ENCODE results near the gene MTHFD1.

The MTHFD1 gene

DNA sequence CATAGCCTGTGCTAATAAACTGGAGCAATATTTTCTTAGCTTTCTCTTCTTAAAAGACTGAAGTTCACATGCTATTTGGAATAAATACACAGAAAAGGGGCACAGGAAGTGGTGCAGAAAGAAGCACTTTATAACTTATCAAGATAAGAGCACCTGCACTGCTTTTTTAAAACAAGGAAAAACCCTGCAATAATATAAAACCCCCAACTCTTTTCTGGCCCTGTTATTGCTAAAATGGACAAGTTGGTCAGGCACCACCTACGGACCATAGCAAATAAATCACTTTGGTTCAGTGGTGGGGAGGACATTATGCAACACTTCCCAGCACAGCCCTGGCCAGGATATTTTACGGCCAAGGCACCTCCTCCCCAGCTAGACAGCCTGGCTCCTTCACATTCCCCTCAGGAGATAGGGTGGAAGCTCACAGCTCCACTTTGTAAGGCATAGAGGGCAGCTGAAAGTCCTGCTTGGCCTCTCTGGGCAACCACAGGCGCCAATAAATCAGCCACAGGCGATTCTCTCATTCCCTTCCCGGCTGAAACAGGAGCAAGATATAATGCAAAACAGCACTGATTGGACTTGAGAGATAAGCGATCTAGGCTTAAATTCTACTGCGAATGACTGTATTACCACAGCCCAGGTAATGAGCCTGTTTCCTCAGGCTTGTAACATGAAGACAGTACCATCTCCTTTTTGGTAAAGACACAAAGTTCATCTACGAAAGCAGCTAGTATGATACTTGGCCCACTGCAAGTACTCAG, 113.4 kb downstream of the MTHFD1 start:
- DNase-seq = no peak

DNA sequence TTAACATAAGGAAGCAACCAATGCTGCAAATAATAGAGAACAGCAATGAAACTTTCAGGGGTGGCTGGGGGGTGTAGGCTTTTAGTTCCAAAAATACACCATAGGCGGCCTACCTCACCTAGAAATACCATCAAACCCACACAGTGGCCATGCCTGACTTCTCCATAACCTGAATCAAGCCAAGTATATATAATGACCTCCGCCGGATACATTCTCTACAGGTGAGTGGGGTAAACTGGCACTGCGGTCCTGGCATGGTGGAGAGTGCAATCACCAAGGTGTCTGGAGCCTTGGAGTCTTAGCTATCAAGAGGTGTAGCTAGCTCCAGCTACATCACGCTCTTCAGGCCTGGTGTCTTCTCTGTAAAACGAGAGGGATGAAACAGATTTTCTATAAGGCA, 114.3 kb downstream of the MTHFD1 start:
- peak; percentile 5 for DNase-seq

DNA sequence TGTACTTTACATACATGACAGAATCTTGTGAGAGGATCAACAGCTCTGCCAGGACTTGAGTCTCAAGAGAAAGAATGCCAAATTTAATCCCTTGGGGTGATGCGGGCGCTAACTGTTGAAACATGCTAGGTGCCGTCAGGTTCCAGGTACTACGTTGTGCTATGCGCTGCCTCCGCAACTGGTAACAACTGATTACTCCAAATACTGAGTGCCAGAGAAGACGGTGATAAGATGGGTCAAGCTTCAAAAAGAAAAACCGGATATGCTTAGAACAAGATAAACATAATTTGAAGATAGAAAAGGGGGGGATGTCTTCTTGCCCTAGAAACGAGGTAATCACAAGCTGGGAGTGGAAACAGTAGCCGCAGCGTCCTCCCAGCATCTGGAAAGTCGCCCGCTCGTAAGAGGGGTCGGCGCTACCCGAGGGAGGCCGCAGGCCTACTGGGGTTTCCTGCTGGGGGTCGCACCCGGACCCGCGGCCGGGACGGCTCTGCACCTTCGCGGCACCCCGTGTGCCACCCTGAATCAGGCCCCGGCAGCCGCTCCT, 114.8 kb downstream of the MTHFD1 start:
- DNase-seq = peak; percentile 6

DNA sequence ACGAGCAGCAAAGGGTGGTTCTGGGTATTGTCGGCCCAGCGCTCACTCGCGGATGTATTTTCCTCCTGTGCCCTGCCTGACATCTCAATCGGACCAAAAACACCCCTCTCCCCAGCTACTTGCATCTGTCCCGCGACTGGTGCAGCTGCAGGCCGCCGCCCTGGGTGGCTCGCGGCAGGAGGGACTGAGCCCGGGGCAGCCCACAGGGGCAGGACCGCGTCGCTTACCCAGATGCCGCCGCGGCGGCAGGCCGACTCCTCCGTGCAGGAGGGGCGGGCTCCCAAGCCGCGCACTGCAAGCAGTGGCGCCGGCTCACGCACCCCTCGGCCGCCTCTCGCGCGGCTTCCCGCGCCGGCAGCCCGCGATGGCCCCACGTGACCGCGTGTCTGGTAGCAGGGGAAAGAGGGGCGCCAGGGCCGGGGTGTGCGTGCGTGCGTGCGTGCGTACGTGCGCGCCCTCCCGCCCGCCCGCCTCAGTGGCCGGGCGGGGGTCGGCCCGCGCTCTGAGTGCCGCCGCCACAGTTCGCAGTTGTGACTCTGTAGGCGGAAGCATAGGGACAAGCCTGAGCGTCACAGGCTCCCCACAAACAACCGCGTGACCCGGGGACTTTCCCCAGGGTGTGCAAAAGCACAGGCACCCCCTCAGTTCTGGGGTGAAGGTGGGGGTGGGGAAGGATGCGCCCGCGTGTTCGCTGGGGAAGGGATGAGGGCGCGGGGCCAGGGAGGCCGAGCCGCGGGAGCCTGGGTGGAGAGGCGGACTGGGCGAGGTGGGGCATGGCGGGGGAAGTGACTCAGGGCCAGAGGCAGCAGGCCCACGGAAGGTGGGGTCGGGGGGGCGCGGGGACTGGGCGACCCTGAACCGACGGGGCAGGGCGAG, 115.5 kb downstream of the MTHFD1 start, which contains the start of gene ZBTB25:
TSS of gene ZBTB25 (minus strand) at position 405 of the 876 bp plus-strand sequence. CDS start 13,305 bp downstream, outside the sequence.
- DNase-seq = peak; percentile 98

DNA sequence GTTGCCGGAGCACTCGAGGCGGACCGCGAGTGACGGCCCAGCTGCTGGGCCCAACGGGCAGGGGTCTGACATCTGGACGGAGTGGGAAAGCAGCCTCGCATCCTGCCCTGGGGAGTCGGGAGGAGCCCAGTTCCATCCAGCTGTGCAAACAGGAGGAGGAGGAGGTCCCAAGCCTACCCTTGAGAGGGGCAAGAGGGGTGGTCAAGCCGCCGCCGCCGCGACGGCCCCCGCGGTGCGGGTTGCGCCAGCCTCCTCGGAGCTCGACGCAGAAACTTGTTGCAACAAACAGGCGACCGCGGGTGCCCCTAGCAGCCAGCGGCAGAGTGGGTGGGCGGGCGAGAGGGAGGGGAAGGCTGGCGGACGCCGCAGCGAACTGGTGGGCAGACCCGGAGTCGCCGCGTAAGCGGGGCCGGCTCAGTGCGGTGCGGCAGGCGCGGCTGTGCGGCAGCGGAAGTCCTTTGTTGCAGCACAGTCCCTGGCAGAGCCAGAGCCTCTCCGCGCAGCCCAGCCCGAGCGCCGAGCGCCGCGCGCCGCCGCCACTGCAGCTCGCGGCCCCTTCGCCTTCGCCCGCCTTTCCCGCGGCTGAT, 116.2 kb downstream of the MTHFD1 start, which contains the start of gene ZBTB1:
TSS of gene ZBTB1 (plus strand) at position 461 of the 587 bp plus-strand sequence. CDS start 16,735 bp downstream, outside the sequence.
- peak; percentile 77 for DNase-seq

DNA sequence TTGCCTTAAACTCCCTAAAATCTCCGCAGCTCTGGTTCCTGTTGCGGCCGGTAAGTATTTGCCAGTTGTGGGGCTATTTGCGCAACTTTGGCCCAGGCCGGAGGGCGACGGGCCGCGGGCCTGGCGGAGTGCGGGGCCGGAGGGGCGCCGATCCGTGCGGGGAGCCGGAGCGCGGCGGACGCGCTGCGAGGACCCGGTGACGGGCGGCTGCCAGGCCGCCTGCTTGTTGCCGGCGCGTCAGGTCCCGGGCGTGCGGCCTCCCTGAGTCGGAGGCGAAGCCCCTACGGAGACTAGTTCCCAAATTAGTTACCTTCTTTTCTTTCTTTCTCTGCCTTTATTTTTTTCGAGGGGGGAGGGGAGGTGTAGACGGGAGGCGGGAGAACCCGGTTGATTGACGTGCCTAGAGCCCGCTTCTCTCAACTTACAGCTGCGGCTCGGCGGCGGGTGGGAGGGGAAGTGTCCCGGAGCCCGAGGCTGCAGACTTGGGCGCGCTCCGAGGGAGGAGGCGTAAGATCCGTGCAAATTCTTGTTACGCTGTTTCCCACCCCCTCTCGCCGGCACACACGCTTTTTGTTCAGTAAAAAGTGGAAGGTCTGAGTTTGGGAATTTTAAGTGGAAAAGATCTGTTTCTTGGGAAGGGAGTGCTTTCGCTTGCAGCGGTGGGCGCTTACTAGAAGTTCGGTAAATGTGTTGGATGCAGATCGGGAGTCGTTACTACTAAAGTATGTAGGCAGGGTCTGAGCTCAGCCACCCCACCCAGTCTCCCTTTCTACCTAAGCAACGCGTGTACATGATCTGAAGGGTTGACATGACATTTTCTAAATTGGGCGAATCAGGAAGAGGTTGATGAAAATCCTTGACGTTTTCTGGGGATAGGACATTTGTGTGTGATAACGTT, 117.0 kb downstream of the MTHFD1 start:
- DNase-seq = peak; percentile 77

DNA sequence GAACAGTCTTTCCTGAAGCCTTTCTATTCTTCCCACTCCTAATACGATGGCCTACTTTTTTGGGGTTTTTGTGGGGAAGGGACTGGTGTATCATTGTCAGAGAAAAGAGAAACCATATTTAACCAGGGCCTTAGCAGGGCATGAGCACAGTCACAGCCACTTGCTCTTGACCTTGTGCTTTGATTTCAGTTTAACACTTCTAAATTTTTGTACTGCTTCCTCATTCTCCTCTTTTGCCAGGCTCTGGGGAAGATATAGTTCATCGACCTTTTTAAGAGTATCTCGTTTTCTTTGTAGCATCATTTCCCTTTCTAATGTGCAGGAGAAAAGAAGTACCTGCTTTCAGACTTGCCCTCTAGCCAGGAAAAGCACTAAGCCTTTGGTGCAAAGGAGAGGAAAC, 118.6 kb downstream of the MTHFD1 start:
- DNase-seq = no peak

DNA sequence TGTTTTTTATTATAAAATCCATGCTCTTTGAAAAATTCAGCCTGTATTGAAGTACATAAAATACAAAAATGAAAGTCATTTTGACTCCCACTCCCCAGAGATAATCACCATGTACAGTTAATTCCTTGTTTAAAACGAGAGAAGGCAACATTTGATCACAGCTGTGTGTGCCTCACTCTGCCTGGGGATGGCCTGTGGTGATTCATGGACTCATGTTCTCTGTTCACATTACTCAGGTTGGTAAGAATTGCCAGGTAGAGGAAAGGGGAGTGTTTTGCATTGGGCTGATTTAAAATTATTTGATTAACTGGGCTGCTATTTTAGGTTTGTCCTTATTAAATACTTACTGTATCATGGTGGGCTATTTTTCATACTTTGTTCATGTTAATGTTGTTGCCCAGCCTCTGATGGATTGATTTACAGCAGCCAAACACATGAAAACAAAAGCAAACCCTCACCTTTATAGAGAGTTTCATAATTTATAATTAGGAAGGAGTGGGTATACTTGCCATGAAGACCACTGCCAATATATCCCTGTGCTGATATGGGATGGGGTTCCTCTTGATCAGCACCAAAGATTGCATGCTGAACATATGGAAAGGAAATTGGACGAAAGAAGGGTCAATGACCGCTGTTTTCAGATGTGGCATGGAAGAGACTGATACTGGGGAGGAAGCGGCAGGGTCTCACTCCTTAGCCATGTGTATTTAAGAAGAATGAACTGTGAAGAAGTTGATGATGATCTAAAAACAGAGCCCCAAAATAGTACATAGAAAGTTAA, 119.4 kb downstream of the MTHFD1 start:
- DNase-seq = no peak

DNA sequence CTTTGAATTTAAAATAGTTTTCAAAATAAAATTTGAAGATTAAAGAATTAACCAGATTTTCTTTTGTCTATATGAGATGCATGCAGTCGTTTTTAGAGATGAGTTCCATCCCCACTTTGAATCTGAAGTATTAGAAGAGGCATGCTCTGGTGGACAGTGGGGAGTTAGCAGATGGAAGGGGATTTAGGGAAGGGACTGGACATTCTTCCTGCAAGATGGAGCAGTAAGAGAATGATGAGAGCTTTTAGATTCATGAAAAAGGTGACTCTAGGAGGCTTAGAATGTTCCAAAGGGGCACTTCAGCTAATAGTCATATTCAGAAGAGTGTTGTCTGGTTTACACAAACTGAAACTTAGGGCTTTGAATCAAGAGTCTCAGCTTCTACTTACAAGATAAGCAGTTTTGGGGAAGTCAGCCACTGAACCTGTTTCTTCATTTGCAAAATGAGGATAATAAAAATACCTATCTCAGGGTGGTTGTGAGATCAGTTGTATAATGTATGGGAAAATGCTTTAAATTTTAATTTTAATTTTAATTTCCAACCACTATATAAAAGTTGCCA, 120.1 kb downstream of the MTHFD1 start:
- DNase-seq = no peak

DNA sequence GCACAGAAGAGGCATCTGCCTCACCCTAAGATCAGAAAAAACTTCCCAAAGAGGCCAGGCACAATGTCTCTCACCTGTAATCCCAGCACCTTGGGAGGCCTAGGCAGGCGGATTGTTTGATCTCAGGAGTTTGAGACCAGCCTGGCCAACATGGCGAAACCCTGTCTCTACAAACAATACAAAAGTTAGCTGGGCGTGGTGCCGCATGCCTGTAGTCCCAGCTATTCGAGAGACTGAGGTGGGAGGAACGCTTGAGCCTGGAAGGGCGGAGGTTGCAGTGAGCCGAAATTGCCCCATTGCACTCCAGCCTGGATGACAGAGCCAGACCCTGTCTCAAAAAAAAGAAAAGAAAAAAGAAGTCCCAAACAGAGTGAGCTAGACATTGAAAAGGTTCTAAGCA, 120.9 kb downstream of the MTHFD1 start:
- no peak for DNase-seq
